ENCODE results near the gene NUDT8. TPM values are rescaled to one million over a fixed set of nuclear protein-coding genes. Genes with fewer than 3 reads are reported as not detected.

NUDT8 gene
- total and polyA plus RNA-seq, 2 of the 8 experiments (the other 6 are each of a cell fraction or from before 2014, with no cell fraction given), result 7.2 to 8.3 TPM

- no peaks in the 10 kb centered on the region for H3K9me3 ChIP-seq (ENCODE audit: insufficient read depth in 2 of 2, low read depth in 1 of 2, low read length in 1 of 2)
- H2AFZ ChIP-seq (ENCODE audit: low read length), result no peak overlapping the region
- no peak overlapping the region for H2BK20ac ChIP-seq (ENCODE audit: low read length)
- peaks cover 0 to 4% (median 0%) of the 10 kb centered on the region in 4 experiments; a peak in 1 of 7 replicates for H3K27me3 ChIP-seq (replicated peaks in 1 of 4; ENCODE audit: control insufficient read depth in 3 of 4, extremely low read depth in 1 of 4, insufficient read depth in 3 of 4, low read length in 3 of 4)
- peaks cover 0 to 4% of the 10 kb centered on the region in 2 experiments for H4K20me1 ChIP-seq (replicated peaks in 1 of 2; ENCODE audit: control insufficient read depth in 1 of 2, insufficient read depth in 2 of 2, low read length in 2 of 2)
- H3K36me3 ChIP-seq (ENCODE audit: control insufficient read depth in 2 of 4, insufficient read depth in 4 of 4, low read length in 3 of 4), result peaks cover 5 to 19% (median 12%) of the 10 kb centered on the region in 4 experiments; a peak in 7 of 8 replicates
- DNase-seq (ENCODE audit: low read depth in 1 of 2, low spot score in 2 of 2) (peak in 1 of 2 experiments; percentile 39), FAIRE-seq (no peak)
- no peak overlapping the region for H3K27ac ChIP-seq (ENCODE audit: low read depth, low read length)
- no peak overlapping the region for H2BK15ac ChIP-seq (ENCODE audit: low read length)
- CTCF ChIA-PET (ENCODE audit: partially characterized antibody), result no interaction called here
- H3K4me1 ChIP-seq (replicated peaks in 1 of 4; ENCODE audit: control insufficient read depth in 3 of 4, insufficient read depth in 4 of 4, low read length in 3 of 4), result peaks cover 0 to 33% (median 18%) of the 10 kb centered on the region in 4 experiments; a peak in 6 of 7 replicates
- WGBS, 2 experiments (ENCODE audit: extremely low coverage in 1 of 2, insufficient coverage in 1 of 2, insufficient read length in 1 of 2, insufficient replicate concordance in 2 of 2, low coverage in 1 of 2, low lambda C conversion rate in 2 of 2, missing lambda C conversion rate in 1 of 2), result 93% methylated on average over 15 of the region's 15 CpGs; no CpG with 5 or more reads in 1 of the 2 experiments
- no peak overlapping the region for H3K4me3 ChIP-seq (ENCODE audit: extremely low read depth in 1 of 4, insufficient read depth in 2 of 4, low read depth in 3 of 4, low read length in 4 of 4)
- H2BK5ac ChIP-seq (ENCODE audit: low read depth, low read length), result no peak overlapping the region
- H3K79me1 ChIP-seq (ENCODE audit: low read depth, low read length), result no peaks in the 10 kb centered on the region
- no peak overlapping the region for H2BK12ac ChIP-seq (ENCODE audit: low read depth, low read length)
- POLR2A ChIA-PET (ENCODE audit: partially characterized antibody), result interaction anchor here (1.1 to 2.3 kb wide), 2 partner anchors 16 to 25 kb away, joined by 3 to 5 read pairs; no protein-coding TSS in a partner anchor
- no peak overlapping the region for H4K91ac ChIP-seq (replicated peaks; ENCODE audit: insufficient read length, low read length)
- H3K14ac ChIP-seq (ENCODE audit: insufficient read length), result no peak overlapping the region
- peaks cover 0 to 8% of the 10 kb centered on the region in 2 experiments; a peak in 1 of 4 replicates for H3K79me2 ChIP-seq (ENCODE audit: control insufficient read depth in 1 of 2, insufficient read depth in 2 of 2, low read length in 2 of 2)
- H4K8ac ChIP-seq (ENCODE audit: extremely low read depth, insufficient read depth, low read length), result no peak overlapping the region
- no peak overlapping the region for H3K23ac ChIP-seq (ENCODE audit: insufficient read length)
- H2AK5ac ChIP-seq (ENCODE audit: low read depth, low read length), result no peak overlapping the region
- H3K56ac ChIP-seq (replicated peaks; ENCODE audit: insufficient read length, low read depth, low read length), result no peak overlapping the region
- H3K4me2 ChIP-seq (ENCODE audit: insufficient read depth in 1 of 2, low read depth in 2 of 2, low read length in 2 of 2), result no peak overlapping the region
- H4K5ac ChIP-seq (ENCODE audit: insufficient read length, low read depth, low read length), result no peak overlapping the region
- H3K23me2 ChIP-seq (ENCODE audit: low read depth, low read length), result peaks cover 9% of the 10 kb centered on the region; the same call in 1 of the 2 replicates
- no peak overlapping the region for H2BK120ac ChIP-seq (replicated peaks; ENCODE audit: low read depth, low read length)
- H3K18ac ChIP-seq (ENCODE audit: extremely low read depth, low read length), result no peak overlapping the region
- H3K9ac ChIP-seq (replicated peaks in 1 of 4; ENCODE audit: extremely low read depth in 1 of 4, low read depth in 3 of 4, low read length in 3 of 4), result no peak overlapping the region
- H3K4ac ChIP-seq (replicated peaks; ENCODE audit: insufficient read length, low read depth, low read length), result no peak overlapping the region
Observed at GRCh38 chr11:67610302-67610868, 19.4 kb downstream of the NUDT8 start.
